Loucy (cell line): ENCODE measurements around the gene PON1.

Experiments
- CTCF ChIP-seq: fragments of 200-600 bp; sonication (generic); conservative IDR thresholded peaks from 2 replicates; pipeline ENCODE4 v1.5.1; 2014; ENCODE audit warnings: mild to moderate bottlenecking, antibody characterized with exemption, low read length
- EZH2phosphoT487 ChIP-seq: fragments of 200-600 bp; IDR thresholded peaks from 2 replicates; pipeline ENCODE4 v1.6.1; 2018; ENCODE audit warnings: antibody characterized with exemption, mild to moderate bottlenecking, moderate library complexity, borderline replicate concordance

- no peak for TF ChIP-seq CTCF
- no peak for TF ChIP-seq EZH2phosphoT487
Observed at GRCh38 chr7:95267754-95268153, 56.6 kb downstream of the PON1 start.
